Measurements from ENCODE around the gene DNASE1L3. TPM values are rescaled to one million over a fixed set of nuclear protein-coding genes. Genes with fewer than 3 reads are reported as not detected.

Gene DNASE1L3
- total and polyA plus RNA-seq, 2 experiments from 2014 or later = not detected

DNA sequence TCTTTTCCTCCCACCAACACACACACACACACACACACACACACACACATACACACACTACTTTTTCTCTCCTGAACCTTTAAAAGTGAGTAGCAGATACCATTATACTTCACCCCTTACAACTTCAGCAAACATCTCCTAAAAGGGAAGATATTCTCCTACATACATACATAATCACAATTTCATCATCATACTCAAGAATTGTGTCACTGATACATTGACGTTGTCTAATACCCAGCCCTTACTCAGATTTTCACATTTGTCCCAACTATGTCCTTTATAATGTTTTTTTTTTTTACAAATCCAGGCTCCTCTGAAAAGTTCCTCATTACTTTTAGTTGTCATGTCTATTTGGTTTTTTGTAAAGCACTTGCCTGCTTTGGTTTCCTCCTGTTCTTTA, 45.3 kb upstream of the DNASE1L3 start:
- in situ Hi-C loops (cut with MboI) = no loop called here
- Histone ChIP-seq H4K20me1 (ENCODE audit: insufficient read depth) (no peaks in the 10 kb centered on the region), H3K9me3 (ENCODE audit: low read depth) (no peaks in the 10 kb centered on the region), H3K9me2 (ENCODE audit: insufficient read depth) (no peaks in the 10 kb centered on the region), H3K4me1 (ENCODE audit: insufficient read depth) (peaks cover 11% of the 10 kb centered on the region), H3K4me3 (no peak overlapping the region), H3K36me3 (ENCODE audit: low read depth) (no peaks in the 10 kb centered on the region), H3K4me2 (ENCODE audit: unreplicated experiment) (no peak overlapping the region), H3K27me3 (replicated peaks; ENCODE audit: insufficient read depth) (no peaks in the 10 kb centered on the region), H3K79me2 (ENCODE audit: insufficient read depth) (no peaks in the 10 kb centered on the region), H3F3A (ENCODE audit: insufficient read depth) (peaks cover 13% of the 10 kb centered on the region), H2AFZ (no peak overlapping the region), H3K27ac (no peak overlapping the region), H3K9ac (no peak overlapping the region)
- 73 to 74% methylated on average over 1 of the region's 1 CpG for WGBS, 2 experiments (ENCODE audit: low coverage in 1 of 2, low lambda C conversion rate in 2 of 2, missing lambda C conversion rate in 2 of 2)
- no peak for DNase-seq
- TF ChIP-seq EZH2phosphoT487 (IDR thresholded peaks at IDR 0.05; ENCODE audit: insufficient read depth, low read depth) (no peak), EZH2 (IDR thresholded peaks at IDR 0.05; ENCODE audit: insufficient read depth, poor library complexity, severe bottlenecking) (no peak)

DNA sequence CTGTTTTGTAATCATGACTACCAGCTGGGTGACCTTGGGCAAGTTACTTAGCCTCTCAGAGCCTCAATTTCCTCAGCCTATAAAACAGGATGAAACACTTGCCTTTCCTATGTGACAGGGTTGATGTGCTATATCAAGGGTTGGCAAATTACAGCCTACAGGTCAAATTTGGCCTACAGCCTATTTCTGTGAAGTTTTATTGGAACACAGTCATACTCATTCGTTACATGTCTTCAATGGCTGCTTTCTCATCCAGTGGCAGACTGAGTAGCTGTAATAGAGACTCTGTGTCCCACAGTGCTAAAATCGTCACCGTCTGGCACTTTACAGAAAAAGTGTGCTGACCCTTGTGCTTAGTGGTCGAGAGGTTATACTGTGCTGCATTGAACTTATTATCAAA, 43.4 kb upstream of the DNASE1L3 start:
- Histone ChIP-seq H3K9ac (no peak overlapping the region), H3F3A (ENCODE audit: insufficient read depth) (no peaks in the 10 kb centered on the region), H3K27me3 (replicated peaks; ENCODE audit: insufficient read depth) (no peaks in the 10 kb centered on the region), H3K4me1 (ENCODE audit: insufficient read depth) (no peaks in the 10 kb centered on the region), H3K36me3 (ENCODE audit: low read depth) (no peaks in the 10 kb centered on the region), H4K20me1 (ENCODE audit: insufficient read depth) (no peaks in the 10 kb centered on the region), H3K4me2 (ENCODE audit: unreplicated experiment) (no peak overlapping the region), H2AFZ (no peak overlapping the region), H3K79me2 (ENCODE audit: insufficient read depth) (no peaks in the 10 kb centered on the region), H3K4me3 (no peak overlapping the region), H3K9me3 (ENCODE audit: low read depth) (no peaks in the 10 kb centered on the region), H3K27ac (no peak overlapping the region), H3K9me2 (ENCODE audit: insufficient read depth) (no peaks in the 10 kb centered on the region)
- in situ Hi-C loops (cut with MboI) = no loop called here
- DNase-seq = no peak
- TF ChIP-seq EZH2phosphoT487 (IDR thresholded peaks at IDR 0.05; ENCODE audit: insufficient read depth, low read depth) (no peak), EZH2 (IDR thresholded peaks at IDR 0.05; ENCODE audit: insufficient read depth, poor library complexity, severe bottlenecking) (no peak)
- 96 to 97% methylated on average over 4 of the region's 4 CpGs for WGBS, 2 experiments (ENCODE audit: low coverage in 1 of 2, low lambda C conversion rate in 2 of 2, missing lambda C conversion rate in 2 of 2)

DNA sequence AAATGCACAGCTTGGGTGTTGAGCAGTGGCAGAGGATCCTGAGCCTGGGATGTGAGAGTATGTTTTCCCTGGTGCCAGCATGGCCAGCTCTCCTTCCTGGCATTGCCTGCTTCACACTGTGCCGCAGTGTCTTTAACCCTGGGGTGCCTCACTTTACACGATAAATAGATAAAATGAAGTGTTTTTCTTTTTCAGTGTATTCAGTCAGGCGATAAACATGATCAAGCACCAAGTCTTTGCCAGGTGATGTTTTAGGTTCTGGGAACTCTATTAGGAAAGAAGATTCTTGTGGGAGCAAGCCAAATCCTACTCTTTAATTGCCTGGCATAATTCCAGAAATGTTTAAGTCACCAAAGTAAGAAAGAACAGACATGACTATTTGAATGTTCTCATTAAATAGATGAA, 40.9 kb upstream of the DNASE1L3 start:
- no peak overlapping the region for H3K9ac ChIP-seq
- H2AFZ ChIP-seq = no peak overlapping the region
- no peaks in the 10 kb centered on the region for H4K20me1 ChIP-seq (ENCODE audit: insufficient read depth)
- no peaks in the 10 kb centered on the region for H3K9me3 ChIP-seq (ENCODE audit: low read depth)
- no peak overlapping the region for H3K27ac ChIP-seq
- in situ Hi-C loops (cut with MboI) = no loop called here
- H3K4me1 ChIP-seq (ENCODE audit: insufficient read depth) = no peaks in the 10 kb centered on the region
- 89 to 95% methylated on average over 3 of the region's 3 CpGs for WGBS, 2 experiments (ENCODE audit: low coverage in 1 of 2, low lambda C conversion rate in 2 of 2, missing lambda C conversion rate in 2 of 2)
- no peaks in the 10 kb centered on the region for H3F3A ChIP-seq (ENCODE audit: insufficient read depth)
- H3K4me3 ChIP-seq = no peak overlapping the region
- DNase-seq = peak; percentile 30
- H3K79me2 ChIP-seq (ENCODE audit: insufficient read depth) = no peaks in the 10 kb centered on the region
- H3K9me2 ChIP-seq (ENCODE audit: insufficient read depth) = no peaks in the 10 kb centered on the region
- no peak overlapping the region for H3K4me2 ChIP-seq (ENCODE audit: unreplicated experiment)
- H3K27me3 ChIP-seq (replicated peaks; ENCODE audit: insufficient read depth) = no peaks in the 10 kb centered on the region
- no peak for TF ChIP-seq EZH2 (IDR thresholded peaks at IDR 0.05; ENCODE audit: insufficient read depth, poor library complexity, severe bottlenecking)
- TF ChIP-seq EZH2phosphoT487 (IDR thresholded peaks at IDR 0.05; ENCODE audit: insufficient read depth, low read depth) = no peak
- H3K36me3 ChIP-seq (ENCODE audit: low read depth) = no peaks in the 10 kb centered on the region

DNA sequence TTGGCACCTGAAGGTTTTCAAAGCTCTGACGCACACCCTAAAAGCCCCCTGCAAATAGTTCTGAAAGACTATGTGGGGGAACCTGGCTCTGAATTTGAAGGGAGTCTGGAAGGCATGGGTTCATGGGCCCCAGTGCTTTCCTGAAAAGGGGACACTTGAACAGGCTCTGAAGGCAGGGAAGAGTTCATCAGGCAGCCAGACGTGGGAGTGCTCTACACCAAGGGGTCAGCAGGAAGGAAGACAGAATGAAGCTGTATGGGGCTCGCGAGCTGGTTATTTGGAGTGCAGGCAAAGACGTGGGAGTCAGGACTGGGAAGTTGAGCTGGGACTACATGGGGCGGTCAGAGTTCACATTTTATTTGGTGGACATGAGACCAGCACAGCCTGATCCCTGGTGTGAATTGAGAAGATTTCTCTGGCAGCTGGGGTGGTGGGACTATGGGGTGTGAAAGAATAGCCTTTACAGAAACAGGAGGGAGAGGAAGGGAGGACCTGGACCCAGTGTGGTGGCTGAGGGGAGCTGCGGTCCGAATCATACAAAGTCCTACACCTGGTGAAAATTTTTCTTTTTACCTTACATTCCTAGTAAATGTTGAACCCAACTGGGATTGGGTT, 39.4 kb upstream of the DNASE1L3 start:
- 92 to 94% methylated on average over 8 of the region's 8 CpGs for WGBS, 2 experiments (ENCODE audit: low coverage in 1 of 2, low lambda C conversion rate in 2 of 2, missing lambda C conversion rate in 2 of 2)
- no peak for TF ChIP-seq EZH2 (IDR thresholded peaks at IDR 0.05; ENCODE audit: insufficient read depth, poor library complexity, severe bottlenecking)
- no peak for TF ChIP-seq EZH2phosphoT487 (IDR thresholded peaks at IDR 0.05; ENCODE audit: insufficient read depth, low read depth)
- H4K20me1 ChIP-seq (ENCODE audit: insufficient read depth) = no peaks in the 10 kb centered on the region

More for the DNA sequence above, 39.4 kb upstream of the DNASE1L3 start:
- Histone ChIP-seq H3K9me3 (ENCODE audit: low read depth) (no peaks in the 10 kb centered on the region), H3K27me3 (replicated peaks; ENCODE audit: insufficient read depth) (no peaks in the 10 kb centered on the region), H3K9ac (no peak overlapping the region), H2AFZ (no peak overlapping the region), H3K9me2 (ENCODE audit: insufficient read depth) (no peaks in the 10 kb centered on the region), H3F3A (ENCODE audit: insufficient read depth) (no peaks in the 10 kb centered on the region), H3K27ac (no peak overlapping the region), H3K36me3 (ENCODE audit: low read depth) (no peaks in the 10 kb centered on the region), H3K4me1 (ENCODE audit: insufficient read depth) (no peaks in the 10 kb centered on the region), H3K4me2 (ENCODE audit: unreplicated experiment) (no peak overlapping the region), H3K79me2 (ENCODE audit: insufficient read depth) (0 out of 2 replicates have a peak, but pooled peaks cover 4% of the 10 kb centered on the region), H3K4me3 (no peak overlapping the region)
- in situ Hi-C loops (cut with MboI) = no loop called here
- no peak for DNase-seq
